GM10266 (cell line): ENCODE data around the gene KIF1C.

Experiments
- DNase-seq: peaks from one replicate; pipeline ENCODE4 v3.0.0; 2012; ENCODE audit errors: extremely low spot score
- CTCF ChIP-seq: IDR thresholded peaks from 2 replicates; pipeline ENCODE4 v1.5.1; 2012; ENCODE audit warnings: mild to moderate bottlenecking, low read depth; ENCODE audit not compliant: control insufficient read depth, insufficient read depth; ENCODE audit errors: missing control alignments

The KIF1C gene

GRCh38 chr17:4997302-4998026, at the start of gene KIF1C, which contains the start of gene INCA1:
TSS of gene KIF1C (plus strand) at chr17:4997950. CDS start at chr17:5000247, 2,297 bp downstream.
TSS of gene INCA1 (minus strand) at chr17:4997522. CDS start at chr17:4994437, 3,085 bp downstream.
- no peak for TF ChIP-seq CTCF
- peak; percentile 100 for DNase-seq

- no peak for TF ChIP-seq CTCF
- DNase-seq: peak; percentile 95
Measured at GRCh38 chr17:4948166-4948930, 49.4 kb upstream of the KIF1C start, which contains the start of gene PFN1. TSS of gene PFN1 (minus strand) at chr17:4948530. CDS start at chr17:4948394, 136 bp downstream.

- no peak for TF ChIP-seq CTCF
- DNase-seq: peak; percentile 94
Measured at GRCh38 chr17:4948931-4949320, 48.8 kb upstream of the KIF1C start.

- no peak for TF ChIP-seq CTCF
- DNase-seq: peak; percentile 92
Measured at GRCh38 chr17:4949321-4950074, 48.3 kb upstream of the KIF1C start.

- no peak for DNase-seq
- TF ChIP-seq CTCF: no peak
Measured at GRCh38 chr17:4950075-4950745, 47.5 kb upstream of the KIF1C start.

- DNase-seq: no peak
- no peak for TF ChIP-seq CTCF
Measured at GRCh38 chr17:4950746-4951204, 47.0 kb upstream of the KIF1C start, which contains the start of gene ENO3. TSS of gene ENO3 (plus strand) at chr17:4951119. CDS start at chr17:4951830, 711 bp downstream.
